ENCODE data around the gene TNS3. TPM values are rescaled to one million over a fixed set of nuclear protein-coding genes. Genes with fewer than 3 reads are reported as not detected.

The TNS3 gene
- total and polyA plus RNA-seq, 10 of the 15 experiments (the other 5 are each of a cell fraction or from before 2014, with no cell fraction given) = 0.27 to 2.7 (median 0.79) TPM

- TF ChIP-seq REST (IDR thresholded peaks at IDR 0.05; ENCODE audit: low read depth, low read length) (no peak), YY1 (IDR thresholded peaks at IDR 0.05; ENCODE audit: low read depth, low read length) (0 out of 2 replicates have a peak, but pooled peaks have one; percentile 22), IRF5 (IDR thresholded peaks at IDR 0.05; ENCODE audit: borderline replicate concordance) (no peak), NKRF (conservative IDR thresholded peaks at IDR 0.05) (no peak), MXI1 (IDR thresholded peaks at IDR 0.05; ENCODE audit: low read depth, low read length) (no peak), LARP7 (IDR thresholded peaks at IDR 0.05) (no peak)
These were observed 108.3 kb downstream of the TNS3 start (continued) for GRCh38 chr7:47473499-47474210.

Data from GM12878 (cell line).